GM19438 (cell line): ENCODE results near the gene ST8SIA6.
"Not testable (repeated sequence)": the region's sequence is repeated elsewhere in the genome, so short reads cannot be mapped to it uniquely, and the experiment has no call there.

ENCODE experiments used
- ATAC-seq: cut with Tn5 transposase; IDR thresholded peaks from one replicate; pipeline ENCODE4 v1.9.1; 2021; ENCODE audit warnings: low read depth; ENCODE audit not compliant: unreplicated experiment

The ST8SIA6 gene

GRCh38 chr10:17427666-17428350 is 26.6 kb downstream of the ST8SIA6 start:
- no peak for ATAC-seq

DNA sequence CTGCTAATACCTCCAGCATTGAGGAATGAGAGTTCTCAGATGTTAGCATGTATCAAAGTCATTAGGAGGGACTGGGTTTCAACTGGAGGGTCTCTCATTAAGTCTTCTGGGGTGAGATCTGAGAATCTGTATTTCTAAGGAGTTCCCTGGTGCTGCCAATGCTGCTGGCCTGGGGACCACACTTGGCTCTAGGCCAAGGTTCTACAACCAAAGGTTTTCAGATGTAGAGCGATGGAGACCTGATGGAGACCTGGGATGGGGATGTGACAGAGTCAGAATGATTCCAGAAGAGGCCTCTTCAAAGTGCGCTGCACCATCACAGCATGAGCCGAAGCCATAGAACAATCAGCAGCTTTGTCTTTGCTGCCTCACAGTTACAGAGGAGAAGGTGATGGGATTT is 27.2 kb downstream of the ST8SIA6 start:
- no peak for ATAC-seq

DNA sequence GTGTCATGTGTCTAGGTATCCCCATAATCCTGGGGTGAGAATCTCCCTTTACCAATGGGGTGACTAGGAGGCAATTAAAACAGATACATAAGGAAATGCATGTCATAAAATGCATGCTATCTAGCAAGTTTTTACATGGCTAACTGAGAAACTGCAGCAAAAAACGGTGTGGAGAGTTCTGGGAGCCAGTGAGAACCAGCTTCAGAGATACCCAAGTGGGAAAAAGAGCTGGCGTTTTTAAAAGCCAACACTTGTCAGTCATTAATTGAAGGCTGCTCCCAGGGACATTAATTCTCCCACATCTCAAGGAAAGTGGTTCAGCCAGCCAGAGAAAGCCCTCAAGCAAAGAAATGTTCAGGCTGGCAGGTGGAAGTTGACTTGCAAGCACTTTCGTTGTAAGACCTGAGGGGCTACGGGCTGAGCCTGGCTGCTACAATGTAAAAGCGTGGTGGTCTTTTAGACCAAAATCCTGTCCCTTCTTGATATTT is 28.1 kb downstream of the ST8SIA6 start:
- ATAC-seq, result no peak

DNA sequence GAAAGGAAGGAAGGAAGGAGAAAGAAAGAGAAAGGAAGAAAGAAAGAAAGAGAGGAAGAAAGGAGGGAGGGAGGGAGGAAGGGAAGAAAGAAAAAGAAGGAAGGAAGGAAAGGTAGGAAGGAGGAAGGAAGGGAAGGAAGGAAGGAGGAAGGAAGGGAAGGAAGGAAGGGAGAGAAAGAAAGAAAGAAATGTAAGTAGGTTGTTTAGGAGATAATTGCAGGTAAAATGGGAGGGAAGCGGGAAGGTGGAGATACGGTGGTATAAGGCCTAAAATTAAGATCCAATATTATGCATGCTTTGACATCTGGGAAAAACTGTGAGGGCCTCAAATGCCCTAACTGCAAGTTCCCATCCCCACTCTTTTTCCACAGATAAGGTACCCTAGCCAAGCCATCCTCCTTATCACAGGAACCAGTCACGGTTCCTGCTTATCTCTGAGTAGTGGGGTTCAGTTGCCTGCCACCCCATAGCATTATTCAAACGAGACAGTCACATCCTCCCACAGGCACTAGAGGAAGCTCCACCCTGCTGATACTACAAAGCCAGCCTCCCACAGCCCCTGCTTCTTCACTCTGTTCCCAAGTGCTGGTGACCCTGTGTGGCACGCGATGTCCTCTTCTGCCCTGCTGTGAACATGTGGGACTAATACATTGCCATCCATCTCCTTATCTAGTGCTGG is 28.7 kb downstream of the ST8SIA6 start:
- ATAC-seq, result no peak

DNA sequence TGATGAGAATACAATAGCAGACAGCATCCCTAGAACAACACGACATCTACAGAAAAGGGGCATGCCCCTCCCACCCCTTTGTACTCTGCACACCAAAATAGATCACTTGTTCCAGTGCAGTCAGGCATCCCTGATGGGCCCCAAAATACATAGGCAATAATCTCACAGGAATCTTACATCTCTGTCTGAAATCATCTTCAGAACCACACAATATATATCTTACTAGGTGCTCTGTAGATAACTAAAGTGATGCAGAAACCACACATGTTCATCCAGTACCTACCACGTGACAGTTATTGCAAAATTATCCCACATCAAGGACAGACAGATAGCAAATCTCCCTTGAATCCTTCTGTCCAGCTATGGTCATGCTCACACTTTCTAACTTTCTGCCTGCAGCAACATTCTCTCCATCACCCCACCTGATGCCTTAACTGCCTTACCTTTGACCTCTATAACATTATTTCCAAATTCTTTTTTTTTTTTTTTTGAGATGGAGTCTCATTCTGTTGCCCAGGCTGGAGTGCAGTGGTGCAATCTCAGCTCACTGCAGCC is 30.7 kb downstream of the ST8SIA6 start:
- no peak for ATAC-seq

DNA sequence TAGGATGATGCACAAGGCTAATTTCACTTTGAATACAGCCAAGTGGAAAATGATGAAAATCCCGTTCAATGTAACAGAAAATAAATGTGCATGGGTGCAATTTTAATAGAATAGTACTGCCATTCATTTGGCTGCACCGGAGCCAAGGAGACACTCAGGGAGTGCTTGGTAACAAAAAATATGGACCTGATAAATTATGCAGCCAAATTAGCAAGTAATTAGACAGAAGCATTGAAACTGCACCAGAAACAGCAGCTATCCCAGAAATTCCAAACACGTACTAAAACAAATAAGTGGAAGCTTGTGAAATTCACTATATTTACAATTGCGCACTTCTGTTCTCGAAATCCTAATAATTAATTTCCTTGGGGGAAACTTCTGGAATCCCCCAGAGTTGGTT is 31.5 kb downstream of the ST8SIA6 start:
- ATAC-seq, result no peak

DNA sequence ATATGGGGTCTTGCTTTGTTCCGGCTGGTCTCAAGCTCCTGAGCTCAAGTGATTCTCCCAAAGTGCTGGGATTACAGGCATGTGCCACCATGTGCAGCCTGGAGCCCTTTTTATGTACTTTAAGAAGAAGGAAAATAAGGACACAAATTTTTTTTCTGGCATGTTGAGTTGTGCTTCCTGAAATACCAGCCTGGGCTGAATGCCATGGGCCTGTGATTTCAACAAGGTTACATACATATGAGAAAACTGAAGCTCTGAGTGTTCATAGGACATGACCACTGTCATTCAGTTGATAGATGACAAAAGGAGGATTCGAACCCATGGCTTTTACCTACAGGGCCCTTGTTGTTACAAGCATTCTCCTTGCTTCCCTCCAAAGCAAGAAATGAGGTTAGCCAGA is 36.1 kb downstream of the ST8SIA6 start:
- ATAC-seq, result no peak

GRCh38 chr10:17416442-17417211 is 37.8 kb downstream of the ST8SIA6 start:
- ATAC-seq, result no peak

GRCh38 chr10:17415046-17415658 is 39.2 kb downstream of the ST8SIA6 start:
- ATAC-seq, result no peak

GRCh38 chr10:17414484-17414883 is 39.9 kb downstream of the ST8SIA6 start:
- no peak for ATAC-seq

- no peak for ATAC-seq
These were observed 40.5 kb downstream of the ST8SIA6 start for GRCh38 chr10:17413876-17414275.

DNA sequence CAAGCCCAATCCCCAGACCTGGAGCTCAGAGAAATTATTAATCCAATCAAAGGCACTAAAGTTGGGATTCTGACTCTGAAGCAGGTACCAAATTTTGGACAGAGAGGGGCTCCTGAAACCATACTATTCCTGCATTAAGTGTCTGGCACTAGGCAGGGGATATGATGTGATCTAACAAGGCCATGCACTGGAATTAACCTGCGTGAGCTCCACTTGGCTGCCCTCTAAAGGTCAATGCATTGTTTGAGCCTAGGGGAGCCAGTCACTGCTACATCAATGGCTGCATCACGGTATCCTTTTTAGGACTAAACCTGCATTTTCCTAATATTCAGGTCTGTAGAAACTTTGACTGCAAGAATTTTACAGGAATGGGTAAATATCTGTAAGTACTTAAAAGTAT is 42.1 kb downstream of the ST8SIA6 start:
- no peak for ATAC-seq

DNA sequence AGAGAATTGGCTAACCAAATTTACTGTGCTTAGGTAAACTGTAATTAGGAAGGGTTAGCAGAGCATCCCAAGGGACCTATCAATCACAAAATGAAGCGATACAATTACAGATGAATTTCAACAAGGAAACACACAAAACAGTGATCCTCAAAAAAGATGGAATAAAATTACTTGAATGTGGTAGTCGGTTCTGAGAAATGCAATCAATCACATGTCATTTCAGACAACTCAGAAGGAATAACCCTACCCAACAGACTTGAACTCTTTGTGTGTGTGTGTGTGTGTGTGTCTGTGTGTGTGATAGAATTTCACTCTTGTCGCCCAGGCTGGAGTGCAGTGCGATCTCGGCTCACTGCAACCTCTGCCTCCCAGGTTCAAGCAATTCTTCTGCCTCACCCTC is 43.5 kb downstream of the ST8SIA6 start:
- ATAC-seq, result no peak

- no peak for ATAC-seq
These were observed 45.1 kb downstream of the ST8SIA6 start for GRCh38 chr10:17409170-17409733.

GRCh38 chr10:17407047-17407446 is 47.3 kb downstream of the ST8SIA6 start:
- no peak for ATAC-seq

DNA sequence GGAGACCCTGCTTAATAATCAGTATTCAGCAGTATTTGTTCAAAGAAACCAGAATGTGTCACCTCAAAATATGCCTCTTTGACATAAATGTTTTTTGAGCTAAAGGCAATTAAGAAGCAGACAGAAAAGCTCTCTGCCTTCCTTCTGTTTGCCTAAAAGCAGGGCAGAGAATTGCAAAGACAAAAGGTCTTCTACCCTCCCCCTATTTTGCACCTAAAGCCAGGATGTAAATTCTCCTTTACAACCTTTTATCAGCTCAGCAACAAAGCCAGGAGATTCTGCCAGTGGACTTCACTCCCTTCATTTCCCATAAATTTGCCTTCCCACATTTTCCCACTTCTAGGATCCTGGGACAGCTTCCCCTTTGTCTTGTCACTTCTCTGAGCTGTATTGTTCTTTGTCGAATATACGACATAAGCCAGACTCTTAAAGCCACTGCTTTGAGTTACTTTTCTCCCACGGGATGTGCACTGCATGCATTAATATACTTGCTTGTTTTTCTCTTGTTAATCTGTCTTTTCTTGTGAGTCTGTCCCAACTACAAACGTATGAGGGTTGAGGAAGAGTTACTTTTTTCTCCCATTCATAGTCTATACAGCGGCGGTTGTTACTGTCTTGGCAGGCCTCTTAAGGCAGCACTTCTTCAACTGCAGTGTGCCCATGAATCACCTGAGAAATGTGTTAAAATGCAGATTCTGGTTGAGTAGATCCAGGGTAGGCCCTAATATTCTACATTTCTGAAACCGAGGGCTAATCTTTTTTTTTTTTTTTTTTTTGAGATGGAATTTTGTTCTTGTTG is 48.2 kb downstream of the ST8SIA6 start:
- ATAC-seq, result no peak

DNA sequence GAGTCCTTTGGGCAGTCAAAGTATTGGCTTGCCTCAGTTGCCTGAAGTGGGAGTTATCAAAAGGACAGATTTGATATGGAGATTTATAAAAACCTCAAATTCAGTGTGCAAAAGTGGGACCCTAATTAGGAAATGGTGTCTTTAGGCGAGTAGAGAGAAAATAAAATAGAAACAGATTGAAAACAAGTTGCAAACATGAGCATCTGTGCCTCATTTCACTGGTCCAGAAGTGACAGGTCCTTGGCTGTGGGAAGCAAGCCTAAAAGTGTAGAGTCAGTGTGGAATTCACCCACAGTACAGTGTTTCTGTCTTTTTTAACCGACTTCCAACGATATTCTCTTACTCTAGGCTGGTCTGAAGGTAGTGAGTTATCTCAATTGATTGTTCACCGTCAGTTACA is 51.2 kb downstream of the ST8SIA6 start:
- ATAC-seq, result no peak

DNA sequence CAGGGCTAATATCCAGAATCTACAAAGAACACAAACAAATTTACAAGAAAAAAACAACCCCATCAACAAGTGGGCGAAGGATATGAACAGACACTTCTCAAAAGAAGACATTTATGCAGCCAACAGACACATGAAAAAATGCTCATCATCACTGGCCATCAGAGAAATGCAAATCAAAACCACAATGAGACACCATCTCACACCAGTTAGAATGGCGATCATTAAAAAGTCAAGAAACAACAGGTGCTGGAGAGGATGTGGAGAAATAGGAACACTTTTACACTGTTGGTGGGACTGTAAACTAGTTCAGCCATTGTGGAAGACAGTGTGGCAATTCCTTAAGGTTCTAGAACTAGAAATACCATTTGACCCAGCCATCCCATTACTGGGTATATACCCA is 52.4 kb downstream of the ST8SIA6 start:
- not testable (repeated sequence) for ATAC-seq

- ATAC-seq, result no peak
These were observed 58.4 kb downstream of the ST8SIA6 start for GRCh38 chr10:17396004-17396403.

DNA sequence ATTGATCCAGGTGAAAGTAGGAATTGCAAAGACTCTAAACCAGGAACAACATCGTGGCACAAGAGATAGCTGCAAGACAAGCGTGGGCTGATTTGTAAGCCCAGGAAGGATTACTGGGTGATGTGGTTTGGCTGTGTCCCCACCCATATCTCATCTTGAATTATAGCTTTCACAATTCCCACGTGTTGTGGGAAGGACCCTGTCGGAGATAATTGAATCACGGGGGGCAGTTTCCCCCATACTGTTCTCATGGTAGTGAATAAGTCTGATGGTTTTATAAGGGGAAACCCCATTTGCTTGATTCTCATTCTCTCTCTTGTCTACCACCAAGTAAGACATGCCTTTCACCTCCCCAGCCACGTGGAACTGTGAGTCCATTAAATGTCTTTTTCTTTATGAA is 59.5 kb downstream of the ST8SIA6 start:
- ATAC-seq, result no peak
